SK-N-SH (cell line): Measurements from ENCODE around the gene ZNF331. TPM values are rescaled to one million over a fixed set of nuclear protein-coding genes. Genes with fewer than 3 reads are reported as not detected.

ENCODE experiments used
- CTCF ChIA-PET: fragments of 300-600, 350-600 bp; formaldehyde crosslinking; extraction: SDS; loops from one replicate; lab custom pipeline; 2021; lab: Yijun Ruan, JAX
- POLR2A ChIA-PET: fragments of 350-600 bp; sonication (Branson Sonifier 250); formaldehyde crosslinking; extraction: SDS; loops from one replicate; lab custom pipeline; 2020; ENCODE audit warnings: antibody characterized with exemption, inconsistent platforms; lab: Yijun Ruan, JAX
- DNase-seq: peaks from one replicate; pipeline ENCODE4 v3.0.0; 2012
- H2AFZ ChIP-seq: fragments of 200-600 bp; sonication (generic); 2 replicates; pipeline ENCODE4 v1.8.1; 2016; ENCODE audit warnings: antibody characterized with exemption, mild to moderate bottlenecking, low read depth
- H3F3A ChIP-seq: fragments of 200-600 bp; sonication (generic); replicated peaks from 2 replicates; pipeline ENCODE3; 2016; ENCODE audit warnings: antibody characterized with exemption, mild to moderate bottlenecking; ENCODE audit not compliant: insufficient read depth
- H3K27ac ChIP-seq, 2 experiments: fragments of 200-500 bp in 1 of 2; fragments of 200-600 bp in 1 of 2; sonication (Bioruptor generic) in 1 of 2; sonication (generic), shearing (Covaris generic) in 1 of 2; 2 replicates each; pipeline versions ENCODE4 v1.5.1 to v1.6.1; 2014 to 2016; ENCODE audit warnings: low read depth in 2 of 2, inconsistent platforms in 1 of 2, low read length in 1 of 2, mild to moderate bottlenecking in 1 of 2, mixed read lengths in 1 of 2
- H3K27me3 ChIP-seq: fragments of 200-600 bp; sonication (generic), shearing (Covaris generic); 2 replicates; pipeline ENCODE4 v1.6.1; 2016; ENCODE audit warnings: mixed run types; ENCODE audit not compliant: insufficient read depth
- H3K36me3 ChIP-seq, 2 experiments: fragments of 200-500 bp in 1 of 2; fragments of 200-600 bp in 1 of 2; sonication (Bioruptor generic) in 1 of 2; sonication (generic) in 1 of 2; replicated peaks in 1 of 2; 2 replicates each; pipeline versions ENCODE3 to v1.5.1; 2014 to 2016; ENCODE audit warnings: low read length in 1 of 2, mild to moderate bottlenecking in 1 of 2; ENCODE audit not compliant: insufficient read depth in 2 of 2, control insufficient read depth in 1 of 2
- H3K4me1 ChIP-seq, 2 experiments: fragments of 200-500 bp in 1 of 2; fragments of 200-600 bp in 1 of 2; sonication (Bioruptor generic) in 1 of 2; sonication (generic), shearing (Covaris generic) in 1 of 2; 2 replicates each; pipeline versions ENCODE4 v1.5.1 to v1.6.1; 2014 to 2016; ENCODE audit warnings: low read depth in 1 of 2, low read length in 1 of 2, mixed run types in 1 of 2; ENCODE audit not compliant: insufficient read depth in 2 of 2, control insufficient read depth in 1 of 2
- H3K4me2 ChIP-seq: fragments of 200-600 bp; sonication (generic), shearing (Covaris generic); 2 replicates; pipeline ENCODE4 v1.6.1; 2017; ENCODE audit warnings: mixed run types
- H3K4me3 ChIP-seq, 2 experiments: fragments of 200-500 bp in 1 of 2; fragments of 200-600 bp in 1 of 2; sonication (Bioruptor generic) in 1 of 2; sonication (generic), shearing (Covaris generic) in 1 of 2; 2 replicates each; pipeline versions ENCODE4 v1.5.1 to v1.8.1; 2014 to 2016; ENCODE audit warnings: low read depth in 2 of 2, inconsistent platforms in 1 of 2, low read length in 1 of 2, mild to moderate bottlenecking in 1 of 2, mixed read lengths in 1 of 2, moderate library complexity in 1 of 2
- H3K79me2 ChIP-seq: fragments of 200-600 bp; sonication (generic); 2 replicates; pipeline ENCODE4 v1.8.1; 2017; ENCODE audit warnings: mild to moderate bottlenecking; ENCODE audit not compliant: insufficient read depth
- H3K9ac ChIP-seq: fragments of 200-600 bp; sonication (generic); 2 replicates; pipeline ENCODE4 v1.6.1; 2017; ENCODE audit warnings: mixed run types
- H3K9me2 ChIP-seq: fragments of 200-600 bp; sonication (generic); 2 replicates; pipeline ENCODE4 v1.6.1; 2017; ENCODE audit warnings: mixed run types
- H3K9me3 ChIP-seq: fragments of 200-600 bp; sonication (generic); 2 replicates; pipeline ENCODE4 v1.6.1; 2017; ENCODE audit warnings: mixed run types, mild to moderate bottlenecking, moderate library complexity
- H4K20me1 ChIP-seq: fragments of 200-600 bp; sonication (generic); 2 replicates; pipeline ENCODE4 v1.6.1; 2017; ENCODE audit warnings: mild to moderate bottlenecking, mixed run types; ENCODE audit not compliant: insufficient read depth
- CHD2 ChIP-seq: fragments of 150-350 bp; IDR thresholded peaks from 2 replicates; pipeline ENCODE4 v1.6.1; 2018; ENCODE audit warnings: low read length; ENCODE audit not compliant: partially characterized antibody
- EP300 ChIP-seq, 2 experiments: IDR thresholded peaks; 2 replicates each; pipeline versions ENCODE4 v1.4.0 to v1.6.1; 2012; ENCODE audit warnings: borderline replicate concordance in 1 of 2, low read depth in 1 of 2, low read length in 1 of 2
- EZH2phosphoT487 ChIP-seq: fragments of 200-600 bp; sonication (generic); IDR thresholded peaks from 2 replicates; pipeline ENCODE4 v1.6.1; 2017; ENCODE audit warnings: low read depth, mixed run types, mild to moderate bottlenecking, antibody characterized with exemption, moderate library complexity, borderline replicate concordance
- FOSL2 ChIP-seq: IDR thresholded peaks from 2 replicates; pipeline ENCODE4 v1.4.0; 2012; ENCODE audit warnings: low read depth, mild to moderate bottlenecking, moderate library complexity, borderline replicate concordance
- FOXJ3 ChIP-seq: sonication (generic); formaldehyde crosslinking; IDR thresholded peaks from 2 replicates; pipeline ENCODE4 v1.5.1; 2020; ENCODE audit warnings: mild to moderate bottlenecking, missing genetic modification reagents
- FOXM1 ChIP-seq: IDR thresholded peaks from 2 replicates; pipeline ENCODE4 v1.4.0; 2012; ENCODE audit warnings: low read depth, mild to moderate bottlenecking
- GATA2 ChIP-seq: sonication (generic); formaldehyde crosslinking; IDR thresholded peaks from 2 replicates; pipeline ENCODE4 v1.5.0; 2020; ENCODE audit warnings: mild to moderate bottlenecking, missing genetic modification reagents
- JUND ChIP-seq: IDR thresholded peaks from 2 replicates; pipeline ENCODE4 v1.4.0; 2012
- MEF2A ChIP-seq: IDR thresholded peaks from 2 replicates; pipeline ENCODE4 v1.4.0; 2012; ENCODE audit warnings: low read depth, borderline replicate concordance
- NFIC ChIP-seq: IDR thresholded peaks from 2 replicates; pipeline ENCODE4 v1.4.0; 2012; ENCODE audit warnings: borderline replicate concordance
- NRF1 ChIP-seq: IDR thresholded peaks from 2 replicates; pipeline ENCODE4 v1.6.1; 2012; ENCODE audit warnings: low read depth, mild to moderate bottlenecking, low read length
- POLR2AphosphoS5 ChIP-seq: IDR thresholded peaks from 2 replicates; pipeline ENCODE4 v1.6.1; 2012; ENCODE audit warnings: low read depth, low read length
- RCOR1 ChIP-seq: fragments of 150-350 bp; IDR thresholded peaks from 2 replicates; pipeline ENCODE4 v1.6.1; 2017; ENCODE audit warnings: antibody characterized with exemption, low read length
- RFX5 ChIP-seq: IDR thresholded peaks from 2 replicates; pipeline ENCODE4 v1.6.1; 2012; ENCODE audit warnings: mild to moderate bottlenecking, improper control_type of control experiment, low read length
- RXRA ChIP-seq: IDR thresholded peaks from 2 replicates; pipeline ENCODE4 v1.4.0; 2012; ENCODE audit warnings: low read depth, mild to moderate bottlenecking, borderline replicate concordance
- SIN3A ChIP-seq: IDR thresholded peaks from 2 replicates; pipeline ENCODE4 v1.6.1; 2012; ENCODE audit warnings: low read depth, mild to moderate bottlenecking, low read length, moderate library complexity, borderline replicate concordance
- SMC3 ChIP-seq: IDR thresholded peaks from 2 replicates; pipeline ENCODE4 v1.6.1; 2012; ENCODE audit warnings: low read depth, low read length, improper control_type of control experiment
- YY1 ChIP-seq: IDR thresholded peaks from 2 replicates; pipeline ENCODE4 v1.4.0; 2012; ENCODE audit warnings: low read depth, mild to moderate bottlenecking
- WGBS: methylation state at CpG from one replicate; pipeline ENCODE4 v1.1.6; 2017; ENCODE audit warnings: low lambda C conversion rate; 5-methylcytosine and 5-hydroxymethylcytosine counted together
- polyA plus RNA-seq, 3 experiments: library from polyadenylated mRNA; depleted of rRNA; stranded (reverse); fragments of >200 nt; gene quantifications; 2 replicates each; pipeline ENCODE4 v1.2.3, GENCODE V29; 2012
- TF ChIP-seq, protein P1 (sequence below): IDR thresholded peaks from 2 replicates; pipeline ENCODE4 v1.4.0; 2012; ENCODE audit warnings: low read depth, borderline replicate concordance
- TF ChIP-seq, protein P2 (sequence below): fragments of 150-350 bp; IDR thresholded peaks from 2 replicates; pipeline ENCODE4 v1.6.1; 2017; ENCODE audit warnings: antibody characterized with exemption, low read length, low read depth, borderline replicate concordance
- TF ChIP-seq, protein P3 (sequence below): fragments of 200-600 bp; sonication (generic); IDR thresholded peaks from 2 replicates; pipeline ENCODE4 v1.6.1; 2017; ENCODE audit warnings: antibody characterized with exemption, mild to moderate bottlenecking, moderate library complexity

The ZNF331 gene
- polyA plus RNA-seq, 1 of the 3 experiments (the other 2 are of a cell fraction) = 7.2 TPM

DNA sequence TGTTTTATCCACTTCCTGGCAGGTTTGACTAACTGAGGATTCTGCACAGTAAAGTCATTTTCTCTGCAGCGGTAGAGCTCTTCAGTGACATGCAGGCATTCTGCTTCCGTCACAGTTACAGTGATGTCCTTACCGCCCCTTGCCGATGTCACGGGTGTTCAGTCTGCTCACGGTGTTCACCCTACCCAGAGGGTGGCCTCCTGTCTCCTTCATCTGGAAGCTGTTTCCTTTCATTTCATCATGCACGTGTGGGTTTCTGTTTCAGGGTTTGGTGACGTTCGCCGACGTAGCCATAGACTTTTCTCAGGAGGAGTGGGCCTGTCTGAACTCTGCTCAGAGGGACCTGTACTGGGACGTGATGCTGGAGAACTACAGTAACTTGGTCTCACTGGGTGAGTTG, 33.4 kb downstream of the ZNF331 start (continued):
- TF ChIP-seq NRF1 (no peak), YY1 (no peak), RCOR1 (no peak)

DNA sequence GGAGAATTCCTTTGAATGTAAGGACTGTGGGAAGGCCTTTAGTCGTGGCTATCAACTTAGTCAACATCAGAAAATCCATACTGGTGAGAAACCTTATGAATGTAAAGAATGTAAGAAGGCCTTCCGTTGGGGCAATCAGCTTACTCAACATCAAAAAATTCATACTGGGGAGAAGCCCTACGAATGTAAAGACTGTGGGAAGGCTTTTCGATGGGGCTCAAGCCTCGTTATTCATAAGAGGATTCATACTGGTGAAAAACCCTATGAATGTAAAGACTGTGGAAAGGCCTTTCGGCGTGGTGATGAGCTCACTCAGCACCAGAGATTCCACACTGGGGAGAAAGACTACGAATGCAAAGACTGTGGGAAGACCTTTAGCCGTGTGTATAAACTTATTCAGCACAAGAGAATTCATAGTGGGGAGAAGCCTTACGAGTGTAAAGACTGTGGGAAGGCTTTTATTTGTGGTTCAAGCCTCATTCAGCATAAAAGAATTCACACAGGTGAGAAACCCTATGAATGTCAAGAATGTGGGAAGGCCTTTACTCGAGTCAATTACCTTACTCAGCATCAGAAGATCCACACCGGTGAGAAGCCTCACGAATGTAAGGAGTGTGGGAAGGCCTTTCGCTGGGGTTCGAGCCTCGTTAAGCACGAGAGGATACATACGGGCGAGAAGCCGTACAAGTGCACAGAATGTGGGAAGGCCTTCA, 39.2 kb downstream of the ZNF331 start:
- Histone ChIP-seq H3K27ac (no peak overlapping the region), H3K4me2 (no peak overlapping the region), H4K20me1 (no peaks in the 10 kb centered on the region), H3K79me2 (no peaks in the 10 kb centered on the region), H3K27me3 (no peaks in the 10 kb centered on the region), H3K9me3 (peaks cover 13% of the 10 kb centered on the region), H3K4me3 (no peak overlapping the region; a peak in 1 of 4 replicates), H3K9me2 (no peaks in the 10 kb centered on the region), H3K36me3 (peaks cover 23 to 51% of the 10 kb centered on the region in 2 experiments), H2AFZ (no peak overlapping the region), H3K9ac (no peak overlapping the region), H3F3A (no peaks in the 10 kb centered on the region), H3K4me1 (no peaks in the 10 kb centered on the region)
- ChIA-PET POLR2A (no interaction called here), CTCF (no interaction called here)
- WGBS = 92% methylated on average over 20 of the region's 20 CpGs
- DNase-seq = no peak
- TF ChIP-seq FOSL2 (no peak), EZH2phosphoT487 (no peak), JUND (no peak), MEF2A (no peak), CHD2 (no peak)

DNA sequence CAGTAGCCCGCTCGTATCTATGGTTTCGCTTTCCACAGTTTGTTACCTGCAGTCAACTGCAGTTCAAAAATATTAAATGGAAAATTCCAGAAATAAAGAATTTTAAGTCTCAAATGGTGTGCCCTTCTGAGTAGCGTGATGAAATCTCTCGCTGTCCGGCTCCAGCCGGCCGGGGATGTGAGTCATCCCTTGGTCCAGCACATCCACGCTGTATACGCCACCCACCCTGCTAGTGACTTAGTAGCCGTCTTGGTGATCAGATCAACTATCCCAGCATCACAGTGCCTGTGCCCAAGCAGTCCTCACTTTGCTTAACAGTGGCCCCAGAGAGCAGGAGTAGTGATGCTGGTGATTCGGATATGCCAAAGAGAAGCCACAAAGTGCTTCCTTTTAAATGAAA, 40.0 kb downstream of the ZNF331 start:
- CTCF ChIA-PET = no interaction called here
- TF ChIP-seq, protein P1, sequence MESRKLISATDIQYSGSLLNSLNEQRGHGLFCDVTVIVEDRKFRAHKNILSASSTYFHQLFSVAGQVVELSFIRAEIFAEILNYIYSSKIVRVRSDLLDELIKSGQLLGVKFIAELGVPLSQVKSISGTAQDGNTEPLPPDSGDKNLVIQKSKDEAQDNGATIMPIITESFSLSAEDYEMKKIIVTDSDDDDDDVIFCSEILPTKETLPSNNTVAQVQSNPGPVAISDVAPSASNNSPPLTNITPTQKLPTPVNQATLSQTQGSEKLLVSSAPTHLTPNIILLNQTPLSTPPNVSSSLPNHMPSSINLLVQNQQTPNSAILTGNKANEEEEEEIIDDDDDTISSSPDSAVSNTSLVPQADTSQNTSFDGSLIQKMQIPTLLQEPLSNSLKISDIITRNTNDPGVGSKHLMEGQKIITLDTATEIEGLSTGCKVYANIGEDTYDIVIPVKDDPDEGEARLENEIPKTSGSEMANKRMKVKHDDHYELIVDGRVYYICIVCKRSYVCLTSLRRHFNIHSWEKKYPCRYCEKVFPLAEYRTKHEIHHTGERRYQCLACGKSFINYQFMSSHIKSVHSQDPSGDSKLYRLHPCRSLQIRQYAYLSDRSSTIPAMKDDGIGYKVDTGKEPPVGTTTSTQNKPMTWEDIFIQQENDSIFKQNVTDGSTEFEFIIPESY = no peak
- no peak for TF ChIP-seq NFIC
- TF ChIP-seq, protein P2, sequence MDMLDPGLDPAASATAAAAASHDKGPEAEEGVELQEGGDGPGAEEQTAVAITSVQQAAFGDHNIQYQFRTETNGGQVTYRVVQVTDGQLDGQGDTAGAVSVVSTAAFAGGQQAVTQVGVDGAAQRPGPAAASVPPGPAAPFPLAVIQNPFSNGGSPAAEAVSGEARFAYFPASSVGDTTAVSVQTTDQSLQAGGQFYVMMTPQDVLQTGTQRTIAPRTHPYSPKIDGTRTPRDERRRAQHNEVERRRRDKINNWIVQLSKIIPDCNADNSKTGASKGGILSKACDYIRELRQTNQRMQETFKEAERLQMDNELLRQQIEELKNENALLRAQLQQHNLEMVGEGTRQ = no peak
- no peak for TF ChIP-seq SMC3
- TF ChIP-seq POLR2AphosphoS5 = no peak
- TF ChIP-seq, protein P3, sequence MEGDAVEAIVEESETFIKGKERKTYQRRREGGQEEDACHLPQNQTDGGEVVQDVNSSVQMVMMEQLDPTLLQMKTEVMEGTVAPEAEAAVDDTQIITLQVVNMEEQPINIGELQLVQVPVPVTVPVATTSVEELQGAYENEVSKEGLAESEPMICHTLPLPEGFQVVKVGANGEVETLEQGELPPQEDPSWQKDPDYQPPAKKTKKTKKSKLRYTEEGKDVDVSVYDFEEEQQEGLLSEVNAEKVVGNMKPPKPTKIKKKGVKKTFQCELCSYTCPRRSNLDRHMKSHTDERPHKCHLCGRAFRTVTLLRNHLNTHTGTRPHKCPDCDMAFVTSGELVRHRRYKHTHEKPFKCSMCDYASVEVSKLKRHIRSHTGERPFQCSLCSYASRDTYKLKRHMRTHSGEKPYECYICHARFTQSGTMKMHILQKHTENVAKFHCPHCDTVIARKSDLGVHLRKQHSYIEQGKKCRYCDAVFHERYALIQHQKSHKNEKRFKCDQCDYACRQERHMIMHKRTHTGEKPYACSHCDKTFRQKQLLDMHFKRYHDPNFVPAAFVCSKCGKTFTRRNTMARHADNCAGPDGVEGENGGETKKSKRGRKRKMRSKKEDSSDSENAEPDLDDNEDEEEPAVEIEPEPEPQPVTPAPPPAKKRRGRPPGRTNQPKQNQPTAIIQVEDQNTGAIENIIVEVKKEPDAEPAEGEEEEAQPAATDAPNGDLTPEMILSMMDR = no peak
- TF ChIP-seq FOXM1 = no peak
- no peak for TF ChIP-seq EP300 (IDR thresholded peaks at IDR 0.05; ENCODE audit: borderline replicate concordance in 1 of 2, low read depth in 1 of 2, low read length in 1 of 2)
- TF ChIP-seq GATA2 (CRISPR knock-in tag) = no peak
- TF ChIP-seq FOXJ3 (CRISPR knock-in tag) = no peak
- no peak for TF ChIP-seq RXRA
- no peak for TF ChIP-seq RCOR1
- TF ChIP-seq CHD2 = no peak
- no peak for TF ChIP-seq EZH2phosphoT487
- no peak for TF ChIP-seq MEF2A
- TF ChIP-seq RFX5 = no peak
- no peak for TF ChIP-seq SIN3A

More for the DNA sequence above, 40.0 kb downstream of the ZNF331 start:
- POLR2A ChIA-PET = no interaction called here
- Histone ChIP-seq H3K9me2 (no peaks in the 10 kb centered on the region), H4K20me1 (no peaks in the 10 kb centered on the region), H3K4me1 (no peaks in the 10 kb centered on the region), H3K27ac (no peak overlapping the region), H2AFZ (no peak overlapping the region), H3K79me2 (no peaks in the 10 kb centered on the region), H3K36me3 (peaks cover 21 to 49% of the 10 kb centered on the region in 2 experiments), H3K4me2 (no peak overlapping the region), H3K9me3 (peaks cover 13% of the 10 kb centered on the region), H3F3A (no peaks in the 10 kb centered on the region), H3K4me3 (no peak overlapping the region), H3K9ac (no peak overlapping the region), H3K27me3 (no peaks in the 10 kb centered on the region)
- DNase-seq = no peak
- 97% methylated on average over 12 of the region's 12 CpGs for WGBS
